K562 treated with DMSO at 1 percent for 24 hours (cell line): Measurements from ENCODE around the gene ZDHHC18. TPM values are rescaled to one million over a fixed set of nuclear protein-coding genes. Genes with fewer than 3 reads are reported as not detected.

ENCODE experiments used
- total RNA-seq: library from RNA; unstranded; fragments of 300-600 nt; gene quantifications from 2 replicates; pipeline ENCODE4 v1.2.3, GENCODE V29; 2022; ENCODE audit warnings: low read depth; ENCODE audit not compliant: insufficient read depth

ZDHHC18 gene, protein sequence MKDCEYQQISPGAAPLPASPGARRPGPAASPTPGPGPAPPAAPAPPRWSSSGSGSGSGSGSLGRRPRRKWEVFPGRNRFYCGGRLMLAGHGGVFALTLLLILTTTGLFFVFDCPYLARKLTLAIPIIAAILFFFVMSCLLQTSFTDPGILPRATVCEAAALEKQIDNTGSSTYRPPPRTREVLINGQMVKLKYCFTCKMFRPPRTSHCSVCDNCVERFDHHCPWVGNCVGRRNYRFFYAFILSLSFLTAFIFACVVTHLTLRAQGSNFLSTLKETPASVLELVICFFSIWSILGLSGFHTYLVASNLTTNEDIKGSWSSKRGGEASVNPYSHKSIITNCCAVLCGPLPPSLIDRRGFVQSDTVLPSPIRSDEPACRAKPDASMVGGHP
- 22.3 and 24.0 TPM in 2 replicates for total RNA-seq

GRCh38 chr1:26826261-26827105, at the start of gene ZDHHC18:
TSS of gene ZDHHC18 (plus strand) at chr1:26826688. CDS start at chr1:26826805, 117 bp downstream.

DNA sequence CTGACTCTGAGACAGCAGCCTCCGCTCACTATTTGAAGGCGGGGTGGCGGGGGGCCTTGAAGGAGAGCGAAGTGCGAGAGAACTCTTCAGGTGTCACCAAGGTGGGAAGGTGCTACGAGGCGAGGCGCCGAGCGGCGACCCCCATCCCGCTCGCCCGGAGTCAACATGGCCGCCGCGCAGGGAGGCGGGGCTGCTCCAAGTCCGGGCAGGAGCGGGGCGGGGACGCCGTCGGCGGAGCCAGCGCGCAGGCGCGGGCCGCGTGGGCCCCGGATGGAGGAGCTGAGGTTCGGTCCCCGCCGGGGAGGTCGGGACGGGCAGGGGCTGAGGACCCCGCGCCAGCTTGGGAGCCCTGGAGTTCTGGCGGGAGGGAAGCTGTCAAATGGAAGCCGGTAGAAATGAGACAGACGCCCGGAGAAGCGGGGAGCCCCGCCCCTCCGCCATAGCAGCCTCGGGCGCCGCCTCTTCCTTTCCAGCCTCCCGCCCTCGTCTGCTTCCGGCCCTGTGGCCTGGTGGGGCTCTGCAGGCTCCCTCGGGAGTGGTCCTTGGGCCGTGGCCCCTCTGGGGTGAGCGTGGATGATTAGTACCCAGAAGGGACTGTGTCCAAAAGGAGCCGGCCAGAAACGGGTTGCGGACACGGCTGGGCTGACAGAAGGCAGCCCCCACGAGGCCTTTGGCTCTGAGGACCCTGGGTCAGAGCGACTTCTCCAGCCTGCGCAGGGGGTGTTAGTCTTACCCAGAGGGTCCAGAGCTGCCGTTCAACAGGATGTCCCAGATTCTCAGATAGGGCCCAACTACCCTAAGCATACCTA, 38.6 kb upstream of the ZDHHC18 start, which contains the start of gene PIGV:
Gene PIGV, plus strand, starts transcription at position 245 of the 809 bp plus-strand sequence. CDS start 2,866 bp downstream, outside the sequence.

DNA sequence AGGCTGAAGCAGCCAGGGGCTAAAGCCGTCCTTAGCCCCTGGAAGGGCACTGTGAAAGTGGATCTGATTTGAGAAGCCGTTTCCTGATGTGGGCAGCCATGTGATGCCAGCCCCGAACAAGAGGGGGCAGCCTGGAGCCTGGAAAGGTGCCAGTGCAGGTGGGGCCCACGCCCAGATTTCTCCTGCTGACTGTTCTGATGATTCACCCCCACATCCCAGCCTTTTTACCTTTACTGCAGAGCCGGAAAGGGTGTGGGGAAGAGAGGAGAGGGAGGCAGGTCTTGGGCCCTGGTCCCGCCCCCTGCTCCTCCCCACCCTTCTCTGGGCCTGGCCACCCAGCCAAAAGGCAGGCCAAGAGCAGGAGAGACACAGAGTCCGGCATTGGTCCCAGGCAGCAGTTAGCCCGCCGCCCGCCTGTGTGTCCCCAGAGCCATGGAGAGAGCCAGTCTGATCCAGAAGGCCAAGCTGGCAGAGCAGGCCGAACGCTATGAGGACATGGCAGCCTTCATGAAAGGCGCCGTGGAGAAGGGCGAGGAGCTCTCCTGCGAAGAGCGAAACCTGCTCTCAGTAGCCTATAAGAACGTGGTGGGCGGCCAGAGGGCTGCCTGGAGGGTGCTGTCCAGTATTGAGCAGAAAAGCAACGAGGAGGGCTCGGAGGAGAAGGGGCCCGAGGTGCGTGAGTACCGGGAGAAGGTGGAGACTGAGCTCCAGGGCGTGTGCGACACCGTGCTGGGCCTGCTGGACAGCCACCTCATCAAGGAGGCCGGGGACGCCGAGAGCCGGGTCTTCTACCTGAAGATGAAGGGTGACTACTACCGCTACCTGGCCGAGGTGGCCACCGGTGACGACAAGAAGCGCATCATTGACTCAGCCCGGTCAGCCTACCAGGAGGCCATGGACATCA, 36.5 kb downstream of the ZDHHC18 start, which contains the start of gene SFN:
Gene SFN, plus strand, starts transcription at position 369 of the 904 bp plus-strand sequence. Its CDS starts 64 bp downstream, at position 433.

DNA sequence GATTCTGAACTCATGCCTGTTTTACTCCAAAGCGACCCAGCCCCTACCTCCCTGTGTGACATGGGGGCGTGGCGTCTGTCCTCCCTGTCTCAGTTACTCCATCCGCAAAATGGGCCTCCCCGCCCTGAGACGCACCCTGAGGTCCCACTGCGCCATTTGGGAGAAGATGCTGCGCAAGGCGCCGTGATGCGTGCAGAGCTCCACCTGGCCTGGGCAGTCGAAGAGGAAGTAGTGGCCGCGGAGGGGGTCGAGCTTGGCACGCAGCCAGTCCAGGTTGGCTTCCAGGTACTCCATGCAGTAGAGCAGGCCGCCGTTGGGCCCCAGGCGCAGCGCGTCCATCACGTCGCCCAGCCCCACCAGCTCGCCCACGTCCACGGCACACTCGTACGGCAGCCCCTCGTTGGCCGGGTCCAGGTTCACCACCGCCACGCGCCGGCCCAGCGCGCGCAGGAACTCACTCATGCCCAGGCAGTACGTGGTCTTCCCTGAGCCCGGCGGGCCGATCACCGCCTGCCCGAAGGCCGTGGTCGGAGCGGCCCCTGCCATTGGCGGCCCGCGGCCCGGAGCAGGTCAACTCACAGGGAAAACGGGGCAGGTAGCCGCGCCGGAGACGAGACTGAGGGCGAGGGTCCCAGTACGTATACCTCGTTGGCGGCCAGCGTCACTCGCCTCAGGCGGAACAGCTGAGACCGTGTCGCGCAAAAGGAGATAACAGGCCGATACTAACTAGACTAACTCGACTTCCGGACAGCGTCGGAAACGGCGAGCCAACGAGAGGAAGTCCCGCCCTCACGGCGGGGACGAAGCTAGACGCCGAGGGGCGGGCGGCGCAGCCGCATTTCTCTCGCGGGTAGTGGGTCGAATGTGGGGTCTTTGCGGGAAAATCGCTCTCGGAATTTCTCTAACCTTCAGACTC, 63.3 kb downstream of the ZDHHC18 start, which contains the start of gene GPN2:
Gene GPN2, minus strand, starts transcription at position 733 of the 916 bp plus-strand sequence. Its CDS starts 187 bp downstream, at position 546.

DNA sequence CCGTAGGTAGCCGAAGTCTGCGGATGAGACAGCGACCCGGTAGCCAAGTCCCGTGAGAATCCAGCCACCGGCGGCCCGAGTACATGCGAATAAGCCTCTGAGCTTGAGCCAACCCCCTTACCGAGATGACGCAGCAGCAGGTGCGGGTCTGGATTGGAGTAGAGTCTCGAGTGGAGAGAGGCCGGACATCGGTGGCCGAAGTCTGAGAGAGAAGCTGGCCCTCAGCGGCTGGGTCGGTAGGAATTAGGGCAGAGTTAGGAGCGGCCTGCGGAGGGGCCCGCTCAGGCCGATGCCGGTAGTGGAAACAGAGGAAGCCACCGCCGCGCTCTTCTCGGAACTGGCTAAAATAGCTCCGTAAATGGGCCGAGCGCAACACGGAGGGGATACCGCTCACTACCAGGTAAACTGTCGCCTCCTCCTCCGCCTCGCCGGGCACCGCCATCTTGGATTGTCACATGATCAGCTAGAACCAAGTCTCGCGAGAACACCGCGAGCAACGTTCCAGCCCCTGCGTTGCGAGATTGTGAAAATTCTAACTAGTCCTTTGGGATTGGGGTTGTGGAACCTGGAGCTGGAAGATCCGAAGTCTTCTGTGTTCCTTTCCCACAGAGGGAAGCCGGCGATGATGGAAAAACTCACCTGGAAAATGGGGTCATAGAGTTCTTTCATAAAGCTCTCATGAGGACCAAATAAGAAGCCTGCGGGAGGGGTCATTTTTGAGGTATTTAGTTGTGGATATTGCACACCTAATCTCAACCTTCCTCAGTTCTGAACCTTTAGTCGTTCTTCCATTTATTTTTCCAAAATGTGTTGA, 73.7 kb downstream of the ZDHHC18 start, which contains the start of gene GPATCH3:
Gene GPATCH3, minus strand, starts transcription at position 467 of the 814 bp plus-strand sequence. Its CDS starts 25 bp downstream, at position 442.

Other genes starting within 250 kb of the ZDHHC18 start
- 54.7 and 55.7 TPM in 2 replicates for gene ARID1A, start 130.7 kb upstream of the ZDHHC18 start, total RNA-seq
- 17.8 and 18.1 TPM in 2 replicates for gene PIGV, start 38.7 kb upstream of the ZDHHC18 start, total RNA-seq
- 3.7 and 6.0 TPM in 2 replicates for gene SFN, start 36.5 kb downstream of the ZDHHC18 start, total RNA-seq
- gene GPN2, start 63.6 kb downstream of the ZDHHC18 start, total RNA-seq = 27.3 and 31.7 TPM in 2 replicates
- gene GPATCH3, start 73.8 kb downstream of the ZDHHC18 start, total RNA-seq = 23.8 and 23.9 TPM in 2 replicates
- not detected in 2 replicates for gene NR0B2, start 87.3 kb downstream of the ZDHHC18 start, total RNA-seq
- gene NUDC, start 95.1 kb downstream of the ZDHHC18 start, total RNA-seq = 128 and 137 TPM in 2 replicates
- 3.7 and 4.7 TPM in 2 replicates for gene KDF1, start 133.8 kb downstream of the ZDHHC18 start, total RNA-seq
- gene TRNP1, start 167.0 kb downstream of the ZDHHC18 start, total RNA-seq = 0.44 and 1.3 TPM in 2 replicates
- 3.8 and 4.5 TPM in 2 replicates for gene TENT5B, start 186.2 kb downstream of the ZDHHC18 start, total RNA-seq